Ishikawa (cell line): ENCODE data around the gene BMP4.

Experiments
- CEBPB ChIP-seq: IDR thresholded peaks from 2 replicates; pipeline ENCODE4 v1.6.1; 2012
- RAD21 ChIP-seq: IDR thresholded peaks from 2 replicates; pipeline ENCODE4 v1.6.1; 2012; ENCODE audit warnings: low read depth
- TEAD4 ChIP-seq: IDR thresholded peaks from 2 replicates; pipeline ENCODE4 v1.6.1; 2012

DNA sequence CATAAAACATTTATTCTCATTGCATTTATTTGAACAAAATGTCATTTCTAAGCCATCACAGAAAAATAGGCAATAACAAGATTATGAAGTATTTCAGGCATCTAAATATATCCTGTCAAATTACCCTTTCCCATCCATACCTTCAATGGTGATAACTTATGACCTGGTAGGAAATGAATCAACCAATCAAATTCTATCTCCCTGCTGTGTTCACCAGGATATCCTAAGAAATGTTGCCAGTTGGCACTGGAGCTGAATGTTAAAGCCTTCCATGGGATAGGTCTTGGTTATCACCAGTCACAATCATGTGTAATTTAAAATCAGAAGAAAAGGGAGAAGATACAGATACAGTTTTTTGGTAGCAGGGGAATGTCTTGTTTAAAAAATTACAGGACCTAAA is 23.7 kb downstream of the BMP4 start:
- TF ChIP-seq CEBPB (no peak), RAD21 (no peak), TEAD4 (no peak)
